Neural cell (in vitro differentiated cells): Measurements from ENCODE around the gene RNF26. TPM values are rescaled to one million over a fixed set of nuclear protein-coding genes. Genes with fewer than 3 reads are reported as not detected.

ENCODE experiments used
- H2AFZ ChIP-seq: fragments of 200-600, 300-800 bp; sonication (generic), shearing (Covaris generic); 2 replicates; pipeline ENCODE4 v1.6.0; 2014; ENCODE audit warnings: low read depth, mild to moderate bottlenecking, antibody characterized with exemption, low read length, moderate library complexity
- H3F3A ChIP-seq: fragments of 200-600 bp; shearing (Covaris generic); 2 replicates; pipeline ENCODE4 v1.6.1; 2016; ENCODE audit warnings: mild to moderate bottlenecking, moderate library complexity, mixed read lengths, antibody characterized with exemption, low read length; ENCODE audit not compliant: insufficient read depth, poor library complexity, severe bottlenecking
- H3K27ac ChIP-seq: fragments of 200-600, 300-800 bp; sonication (generic), shearing (Covaris generic); 2 replicates; pipeline ENCODE4 v1.5.1; 2014; ENCODE audit warnings: mild to moderate bottlenecking, low read length, moderate library complexity
- H3K27me3 ChIP-seq: fragments of 300-800, 200-600 bp; sonication (generic), shearing (Covaris generic); 2 replicates; pipeline ENCODE4 v1.6.0; 2014; ENCODE audit warnings: mild to moderate bottlenecking, low read depth, low read length, moderate library complexity; ENCODE audit not compliant: insufficient read depth
- H3K36me3 ChIP-seq: fragments of 300-800, 200-600 bp; sonication (generic), shearing (Covaris generic); 2 replicates; pipeline ENCODE4 v1.5.1; 2014; ENCODE audit warnings: mild to moderate bottlenecking, antibody characterized with exemption, low read length, moderate library complexity; ENCODE audit not compliant: insufficient read depth
- H3K4me2 ChIP-seq: fragments of 300-800, 200-600 bp; sonication (generic), shearing (Covaris generic); 2 replicates; pipeline ENCODE4 v1.6.0; 2014; ENCODE audit warnings: mild to moderate bottlenecking, low read length
- H3K4me3 ChIP-seq: fragments of 300-800, 200-600 bp; sonication (generic), shearing (Covaris generic); 2 replicates; pipeline ENCODE4 v1.5.1; 2014; ENCODE audit warnings: mild to moderate bottlenecking, low read length, moderate library complexity
- H3K79me2 ChIP-seq: fragments of 200-600 bp; shearing (Covaris generic); replicated peaks from 2 replicates; pipeline ENCODE4 v1.6.0; 2014; ENCODE audit warnings: mild to moderate bottlenecking, low read length, moderate library complexity; ENCODE audit not compliant: insufficient read depth
- H3K9ac ChIP-seq: fragments of 300-800, 200-600 bp; sonication (generic), shearing (Covaris generic); 2 replicates; pipeline ENCODE4 v1.6.1; 2016; ENCODE audit warnings: mild to moderate bottlenecking, low read length, mixed read lengths
- H3K9me2 ChIP-seq: fragments of 200-600 bp; shearing (Covaris generic); 2 replicates; pipeline ENCODE4 v1.6.1; 2016; ENCODE audit warnings: mild to moderate bottlenecking, low read length, mixed read lengths; ENCODE audit not compliant: insufficient read depth
- H3K9me3 ChIP-seq: fragments of 200-600, 300-800 bp; sonication (generic), shearing (Covaris generic); 2 replicates; pipeline ENCODE4 v1.6.1; 2016; ENCODE audit warnings: mild to moderate bottlenecking, mixed run types, low read length, moderate library complexity, mixed read lengths
- H4K20me1 ChIP-seq: fragments of 200-600 bp; shearing (Covaris generic); 2 replicates; pipeline ENCODE4 v1.6.1; 2016; ENCODE audit warnings: mild to moderate bottlenecking, mixed run types; ENCODE audit not compliant: insufficient read depth
- EP300 ChIP-seq: fragments of 450-650 bp; conservative IDR thresholded peaks from 2 replicates; pipeline ENCODE4 v1.6.1; 2014; ENCODE audit warnings: antibody characterized with exemption, mild to moderate bottlenecking, moderate library complexity; ENCODE audit not compliant: poor library complexity, severe bottlenecking
- EZH2 ChIP-seq: fragments of 200-600, 300-800 bp; shearing (Covaris generic), sonication (generic); IDR thresholded peaks from 2 replicates; pipeline ENCODE4 v1.6.1; 2014; ENCODE audit warnings: antibody characterized with exemption, low read length, borderline replicate concordance, mild to moderate bottlenecking; ENCODE audit not compliant: insufficient read depth, poor library complexity, severe bottlenecking
- MXI1 ChIP-seq: fragments of 450-650 bp; conservative IDR thresholded peaks from 2 replicates; pipeline ENCODE4 v1.6.1; 2014; ENCODE audit warnings: antibody characterized with exemption, mild to moderate bottlenecking; ENCODE audit not compliant: poor library complexity, severe bottlenecking
- POLR2AphosphoS5 ChIP-seq: IDR thresholded peaks from 2 replicates; pipeline ENCODE4 v1.6.1; 2012
- RAD21 ChIP-seq: fragments of 450-650 bp; conservative IDR thresholded peaks from 2 replicates; pipeline ENCODE4 v1.6.1; 2014; ENCODE audit warnings: antibody characterized with exemption, mild to moderate bottlenecking, moderate library complexity
- SMC3 ChIP-seq: fragments of 450-650 bp; conservative IDR thresholded peaks from 2 replicates; pipeline ENCODE4 v1.6.1; 2014; ENCODE audit warnings: antibody characterized with exemption, mild to moderate bottlenecking, moderate library complexity; ENCODE audit not compliant: poor library complexity
- TAF1 ChIP-seq: IDR thresholded peaks from 2 replicates; pipeline ENCODE4 v1.6.1; 2012; ENCODE audit warnings: low read depth
- polyA plus RNA-seq: library from polyadenylated mRNA; depleted of rRNA; stranded (reverse); fragments of >200 nt; gene quantifications from 2 replicates; pipeline ENCODE4 v1.2.3, GENCODE V29; 2014
- TF ChIP-seq, protein P1 (sequence below): IDR thresholded peaks from 2 replicates; pipeline ENCODE4 v1.6.1; 2012; ENCODE audit warnings: borderline replicate concordance
- TF ChIP-seq, protein P2 (sequence below): fragments of 450-650 bp; IDR thresholded peaks from 2 replicates; pipeline ENCODE4 v1.5.1; 2014; ENCODE audit warnings: antibody characterized with exemption, mild to moderate bottlenecking, moderate library complexity; ENCODE audit not compliant: poor library complexity, severe bottlenecking

The RNF26 gene
- polyA plus RNA-seq, 1 donor from 2014 or later: 2.6 TPM

DNA sequence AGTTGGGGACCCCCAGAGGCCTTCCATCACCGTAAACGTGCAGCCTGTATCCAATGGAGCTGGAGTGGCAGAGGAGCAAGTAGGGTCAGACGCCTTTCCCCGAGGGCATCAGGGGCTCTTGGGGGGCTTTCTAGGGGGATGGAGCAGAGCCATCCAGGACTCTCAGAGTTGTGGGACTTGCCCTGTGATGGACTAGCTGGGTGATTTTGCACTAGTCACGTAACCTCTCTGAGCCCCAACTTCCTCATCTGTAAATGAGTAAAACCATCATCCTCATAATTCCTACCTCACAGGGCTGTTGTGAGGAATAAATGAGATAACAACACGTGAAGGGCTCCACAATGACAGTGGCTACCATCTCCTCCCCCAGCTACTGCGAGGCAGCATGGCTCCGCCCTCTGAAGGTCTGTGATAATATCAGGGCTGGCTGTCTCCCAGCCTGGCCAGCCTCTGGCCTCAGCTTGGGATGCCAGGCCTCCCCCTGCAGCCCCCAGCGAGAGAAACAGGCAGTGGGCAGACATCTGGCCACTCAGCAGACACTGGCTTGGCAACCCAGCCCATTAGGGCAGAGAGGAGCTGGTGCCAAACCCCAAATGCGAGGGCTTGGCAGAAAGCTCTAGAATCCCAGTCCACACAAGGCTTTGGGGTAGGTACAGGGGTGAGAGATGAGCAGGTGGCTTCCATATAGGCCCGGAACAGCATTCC is 40.5 kb downstream of the RNF26 start:
- no peak overlapping the region for H3K9ac ChIP-seq
- H4K20me1 ChIP-seq: no peaks in the 10 kb centered on the region
- H3K4me2 ChIP-seq: no peak overlapping the region
- no peaks in the 10 kb centered on the region for H3K9me2 ChIP-seq
- H3K36me3 ChIP-seq: no peaks in the 10 kb centered on the region
- TF ChIP-seq, protein P1, sequence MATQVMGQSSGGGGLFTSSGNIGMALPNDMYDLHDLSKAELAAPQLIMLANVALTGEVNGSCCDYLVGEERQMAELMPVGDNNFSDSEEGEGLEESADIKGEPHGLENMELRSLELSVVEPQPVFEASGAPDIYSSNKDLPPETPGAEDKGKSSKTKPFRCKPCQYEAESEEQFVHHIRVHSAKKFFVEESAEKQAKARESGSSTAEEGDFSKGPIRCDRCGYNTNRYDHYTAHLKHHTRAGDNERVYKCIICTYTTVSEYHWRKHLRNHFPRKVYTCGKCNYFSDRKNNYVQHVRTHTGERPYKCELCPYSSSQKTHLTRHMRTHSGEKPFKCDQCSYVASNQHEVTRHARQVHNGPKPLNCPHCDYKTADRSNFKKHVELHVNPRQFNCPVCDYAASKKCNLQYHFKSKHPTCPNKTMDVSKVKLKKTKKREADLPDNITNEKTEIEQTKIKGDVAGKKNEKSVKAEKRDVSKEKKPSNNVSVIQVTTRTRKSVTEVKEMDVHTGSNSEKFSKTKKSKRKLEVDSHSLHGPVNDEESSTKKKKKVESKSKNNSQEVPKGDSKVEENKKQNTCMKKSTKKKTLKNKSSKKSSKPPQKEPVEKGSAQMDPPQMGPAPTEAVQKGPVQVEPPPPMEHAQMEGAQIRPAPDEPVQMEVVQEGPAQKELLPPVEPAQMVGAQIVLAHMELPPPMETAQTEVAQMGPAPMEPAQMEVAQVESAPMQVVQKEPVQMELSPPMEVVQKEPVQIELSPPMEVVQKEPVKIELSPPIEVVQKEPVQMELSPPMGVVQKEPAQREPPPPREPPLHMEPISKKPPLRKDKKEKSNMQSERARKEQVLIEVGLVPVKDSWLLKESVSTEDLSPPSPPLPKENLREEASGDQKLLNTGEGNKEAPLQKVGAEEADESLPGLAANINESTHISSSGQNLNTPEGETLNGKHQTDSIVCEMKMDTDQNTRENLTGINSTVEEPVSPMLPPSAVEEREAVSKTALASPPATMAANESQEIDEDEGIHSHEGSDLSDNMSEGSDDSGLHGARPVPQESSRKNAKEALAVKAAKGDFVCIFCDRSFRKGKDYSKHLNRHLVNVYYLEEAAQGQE: no peak
- TF ChIP-seq POLR2AphosphoS5 (no peak), MXI1 (no peak), SMC3 (no peak), TAF1 (no peak), EP300 (no peak), EZH2 (no peak), RAD21 (no peak)
- TF ChIP-seq, protein P2, sequence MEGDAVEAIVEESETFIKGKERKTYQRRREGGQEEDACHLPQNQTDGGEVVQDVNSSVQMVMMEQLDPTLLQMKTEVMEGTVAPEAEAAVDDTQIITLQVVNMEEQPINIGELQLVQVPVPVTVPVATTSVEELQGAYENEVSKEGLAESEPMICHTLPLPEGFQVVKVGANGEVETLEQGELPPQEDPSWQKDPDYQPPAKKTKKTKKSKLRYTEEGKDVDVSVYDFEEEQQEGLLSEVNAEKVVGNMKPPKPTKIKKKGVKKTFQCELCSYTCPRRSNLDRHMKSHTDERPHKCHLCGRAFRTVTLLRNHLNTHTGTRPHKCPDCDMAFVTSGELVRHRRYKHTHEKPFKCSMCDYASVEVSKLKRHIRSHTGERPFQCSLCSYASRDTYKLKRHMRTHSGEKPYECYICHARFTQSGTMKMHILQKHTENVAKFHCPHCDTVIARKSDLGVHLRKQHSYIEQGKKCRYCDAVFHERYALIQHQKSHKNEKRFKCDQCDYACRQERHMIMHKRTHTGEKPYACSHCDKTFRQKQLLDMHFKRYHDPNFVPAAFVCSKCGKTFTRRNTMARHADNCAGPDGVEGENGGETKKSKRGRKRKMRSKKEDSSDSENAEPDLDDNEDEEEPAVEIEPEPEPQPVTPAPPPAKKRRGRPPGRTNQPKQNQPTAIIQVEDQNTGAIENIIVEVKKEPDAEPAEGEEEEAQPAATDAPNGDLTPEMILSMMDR: no peak
- no peak overlapping the region for H3K4me3 ChIP-seq
- no peaks in the 10 kb centered on the region for H3F3A ChIP-seq
- H3K27ac ChIP-seq: no peak overlapping the region
- no peak overlapping the region for H2AFZ ChIP-seq
- H3K79me2 ChIP-seq: no peaks in the 10 kb centered on the region
- no peaks in the 10 kb centered on the region for H3K27me3 ChIP-seq
- H3K9me3 ChIP-seq: no peaks in the 10 kb centered on the region

DNA sequence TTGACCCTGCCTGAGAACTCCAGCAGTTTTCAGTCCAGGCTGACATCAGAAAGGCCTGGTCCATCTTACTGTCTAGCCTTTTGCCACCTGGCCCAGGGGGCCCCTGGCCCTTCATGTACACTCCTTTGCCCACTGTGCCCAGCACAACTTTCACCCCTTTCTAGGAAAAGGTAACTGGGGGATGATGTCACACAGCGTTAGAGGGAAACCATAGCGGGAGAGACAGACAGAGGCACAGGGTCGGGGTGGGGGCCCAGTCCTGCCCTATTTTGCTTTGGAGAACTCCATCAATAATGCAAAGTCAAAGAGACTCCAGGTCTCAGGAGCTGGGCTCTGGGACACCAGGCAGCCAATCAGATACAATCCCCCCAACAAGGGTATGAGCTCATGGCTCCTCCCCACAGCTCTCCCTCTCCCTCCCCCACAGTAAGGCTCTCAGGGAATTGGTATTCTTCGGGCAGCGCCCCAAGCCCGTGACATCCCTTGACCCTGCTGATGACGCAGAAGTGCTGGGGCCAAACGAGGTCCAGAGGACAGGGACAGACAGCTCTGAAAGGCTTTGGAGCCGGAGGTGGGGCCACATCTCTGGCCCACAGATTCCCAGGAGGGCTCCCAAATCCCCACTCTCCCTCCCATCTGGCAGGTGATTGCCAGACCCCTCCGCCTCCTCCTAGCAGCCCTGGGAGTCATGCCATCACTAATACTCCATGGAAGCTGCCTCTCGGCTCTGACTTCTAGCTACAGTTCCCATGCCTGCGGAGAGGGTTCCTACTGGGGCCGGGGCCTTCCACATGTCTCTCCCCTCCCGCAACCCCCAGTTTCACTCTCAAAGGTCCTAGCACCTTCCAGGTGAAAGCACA is 41.2 kb downstream of the RNF26 start:
- no peaks in the 10 kb centered on the region for H3K9me3 ChIP-seq
- no peaks in the 10 kb centered on the region for H4K20me1 ChIP-seq
- no peaks in the 10 kb centered on the region for H3K9me2 ChIP-seq
- no peaks in the 10 kb centered on the region for H3K79me2 ChIP-seq
- H3F3A ChIP-seq: no peaks in the 10 kb centered on the region
- no peak overlapping the region for H3K9ac ChIP-seq
- H3K4me2 ChIP-seq: no peak overlapping the region
- TF ChIP-seq, protein P2: no peak
- no peak for TF ChIP-seq POLR2AphosphoS5
- TF ChIP-seq, protein P1: no peak
- TF ChIP-seq MXI1: no peak
- TF ChIP-seq TAF1: no peak
- no peak for TF ChIP-seq RAD21
- no peak for TF ChIP-seq SMC3
- no peak for TF ChIP-seq EP300
- TF ChIP-seq EZH2: no peak
- H3K27me3 ChIP-seq: peaks cover 3% of the 10 kb centered on the region
- no peaks in the 10 kb centered on the region for H3K36me3 ChIP-seq
- no peak overlapping the region for H3K27ac ChIP-seq
- H2AFZ ChIP-seq: no peak overlapping the region
- H3K4me3 ChIP-seq: no peak overlapping the region
